NCI-H2227 (cell line): ENCODE measurements around the gene PRR23E.

Experiments used
- DNase-seq: peaks from one replicate; lab custom pipeline; 2025; ENCODE audit not compliant: unreplicated experiment; lab: John Stamatoyannopoulos, UW

Gene PRR23E

DNA sequence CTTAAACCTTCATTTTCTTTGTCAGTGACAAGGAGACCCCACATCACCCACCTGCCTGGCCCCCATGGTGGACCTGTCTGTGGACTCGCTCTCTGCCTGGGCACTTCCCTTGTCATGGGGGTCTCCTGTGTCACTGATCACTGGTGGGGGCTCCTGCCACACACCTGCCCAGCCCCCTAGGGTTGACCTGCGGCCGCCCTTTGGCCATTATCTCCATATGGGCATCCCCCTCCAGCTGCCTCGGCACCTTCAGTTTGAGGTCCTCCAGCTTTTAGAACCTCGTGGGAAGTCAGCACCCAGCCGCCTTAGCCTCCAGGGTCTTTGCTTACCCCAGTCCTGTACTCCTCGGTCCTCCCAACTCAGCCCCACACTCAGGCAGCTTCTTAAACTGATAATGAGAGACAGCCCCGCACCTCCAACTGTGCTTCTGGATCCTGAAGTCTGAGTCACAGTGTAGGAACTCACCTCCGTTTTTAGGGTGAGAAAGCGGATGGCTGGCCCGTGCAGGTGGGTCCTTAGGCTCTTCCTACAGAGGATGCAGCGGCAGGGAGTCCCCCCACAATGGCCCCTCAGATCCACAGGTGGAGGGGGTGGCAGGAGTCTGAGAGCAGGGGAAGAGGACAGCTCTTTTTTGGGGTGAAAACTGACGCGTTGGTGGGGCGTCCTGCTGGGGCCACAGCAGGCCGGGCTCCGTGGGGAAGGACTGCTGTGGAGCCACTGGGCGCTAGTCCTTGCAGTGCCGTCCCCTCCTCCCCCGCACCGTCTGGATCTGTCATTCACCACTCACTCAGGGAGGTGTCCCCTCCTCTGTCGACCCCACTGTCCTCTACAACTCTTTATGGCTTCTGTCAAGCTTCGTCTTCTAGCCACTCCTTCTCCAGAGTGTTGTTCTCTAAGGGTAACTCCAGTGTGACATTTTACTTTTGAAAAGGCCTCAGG lies 8.7 kb upstream of the PRR23E start:
- DNase-seq, result no peak

GRCh38 chr3:127184870-127185216 lies 8.1 kb upstream of the PRR23E start:
- no peak for DNase-seq

DNA sequence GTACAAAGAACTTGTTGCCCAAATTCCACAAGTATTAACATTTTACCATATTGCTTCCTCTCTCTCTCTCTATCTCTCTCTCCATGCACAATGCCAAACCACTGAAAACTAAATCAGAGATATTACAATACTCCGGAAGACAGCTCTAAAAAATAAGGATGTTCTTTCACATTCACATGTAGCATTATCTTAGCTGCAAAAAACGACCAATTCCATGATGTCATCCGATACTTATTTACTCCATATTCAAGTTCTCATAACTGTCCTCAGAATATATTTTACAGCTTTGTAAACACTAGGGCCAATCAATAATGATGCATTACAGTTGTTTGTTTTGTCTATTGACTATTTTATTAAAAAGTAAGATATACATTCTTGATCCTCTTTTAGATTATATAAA lies 7.7 kb upstream of the PRR23E start:
- DNase-seq, result no peak

GRCh38 chr3:127185962-127186674 lies 6.8 kb upstream of the PRR23E start:
- DNase-seq, result no peak

GRCh38 chr3:127187316-127187715 lies 5.6 kb upstream of the PRR23E start:
- DNase-seq, result no peak

DNA sequence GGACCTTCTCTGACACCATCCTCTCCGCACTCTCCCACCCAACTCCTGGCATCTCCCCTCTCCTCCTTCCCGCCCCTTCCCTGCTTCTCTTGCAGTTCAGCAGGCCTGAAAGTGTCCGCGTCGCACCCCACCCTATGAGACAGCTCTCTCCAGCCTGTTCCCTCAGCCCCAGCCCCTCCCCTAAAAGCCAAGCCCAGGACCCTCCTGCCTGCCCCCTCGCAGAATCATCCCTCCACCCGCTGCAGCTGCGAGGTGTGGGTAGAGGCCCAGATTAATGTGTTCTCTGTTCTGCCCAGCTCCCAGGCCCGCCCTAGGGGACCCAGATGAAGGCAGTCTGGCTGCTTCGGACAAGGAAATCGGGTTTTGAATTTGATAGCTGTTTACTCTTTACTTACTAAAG lies 410 bp downstream of the PRR23E start:
- no peak for DNase-seq

DNA sequence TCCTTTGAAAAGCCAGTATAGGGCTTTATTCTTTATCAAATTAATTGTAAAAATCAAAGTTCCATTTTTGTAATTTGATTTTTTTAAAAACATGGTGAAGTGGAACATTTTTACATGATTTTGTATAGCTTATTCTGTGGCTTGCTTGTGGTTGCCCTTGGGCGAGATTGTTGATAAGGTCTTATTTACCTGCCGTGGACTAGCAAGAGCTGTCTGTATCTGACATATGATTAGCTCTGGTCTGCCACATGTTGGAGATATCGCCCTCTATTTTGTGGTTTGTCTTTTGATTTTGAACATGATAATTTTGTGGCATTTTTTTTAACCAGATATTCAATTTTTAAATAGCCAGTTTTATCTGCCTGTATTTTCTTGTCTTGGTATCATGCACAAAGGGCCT lies 844 bp downstream of the PRR23E start:
- no peak for DNase-seq

DNA sequence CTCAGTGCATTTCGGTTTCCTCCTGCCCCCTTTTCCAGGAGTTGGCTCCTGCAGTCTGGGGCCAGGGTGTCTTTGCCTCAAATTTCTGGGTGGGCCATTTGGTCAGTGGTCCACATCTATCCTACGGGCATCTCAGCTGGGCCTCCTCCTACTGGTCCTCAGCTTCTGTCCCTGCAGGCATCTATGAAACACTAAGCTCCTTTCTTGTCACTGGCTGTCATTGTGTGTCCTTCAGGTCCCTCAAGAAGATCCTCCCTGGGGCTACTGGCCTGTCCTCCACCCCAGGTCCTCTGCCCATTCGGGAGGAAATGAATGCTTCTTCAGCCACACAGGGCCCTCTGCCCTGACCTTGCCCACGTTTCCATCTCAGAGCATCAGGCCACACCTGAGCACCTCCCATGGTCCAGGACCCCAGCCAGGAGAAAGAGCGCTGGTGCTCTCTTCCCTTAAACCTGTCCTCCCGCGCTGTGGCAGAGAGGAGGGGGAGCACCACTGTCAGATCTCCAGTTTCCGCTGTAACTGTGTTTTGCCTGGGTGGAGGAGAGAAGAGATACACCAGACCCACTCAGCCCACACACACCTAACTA lies 1.8 kb downstream of the PRR23E start:
- DNase-seq, result no peak

- no peak for DNase-seq
Observed at GRCh38 chr3:127195417-127195816, 2.5 kb downstream of the PRR23E start.

DNA sequence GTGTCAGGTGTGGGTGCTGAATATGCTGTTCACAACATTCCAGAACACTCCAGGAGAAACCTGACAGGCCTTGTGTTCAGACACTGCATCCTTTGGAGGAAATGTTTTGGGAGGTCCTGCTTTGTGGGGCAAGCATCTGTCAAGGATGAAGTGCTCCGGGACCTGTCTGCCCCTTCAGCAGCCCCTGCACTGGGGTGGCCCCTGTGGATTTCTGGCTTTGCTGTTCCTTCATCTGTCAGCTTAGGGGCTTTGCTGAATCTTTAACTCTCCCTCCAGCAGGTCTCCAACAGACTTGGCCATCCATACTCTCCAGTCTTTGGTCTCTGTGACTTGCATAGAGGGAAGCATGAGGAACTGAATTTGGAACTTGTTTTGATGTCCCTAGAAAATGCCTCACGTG lies 3.1 kb downstream of the PRR23E start:
- no peak for DNase-seq

- no peak for DNase-seq
Observed at GRCh38 chr3:127196466-127197299, 3.8 kb downstream of the PRR23E start.

- no peak for DNase-seq
Observed at GRCh38 chr3:127197300-127198189, 4.6 kb downstream of the PRR23E start.

DNA sequence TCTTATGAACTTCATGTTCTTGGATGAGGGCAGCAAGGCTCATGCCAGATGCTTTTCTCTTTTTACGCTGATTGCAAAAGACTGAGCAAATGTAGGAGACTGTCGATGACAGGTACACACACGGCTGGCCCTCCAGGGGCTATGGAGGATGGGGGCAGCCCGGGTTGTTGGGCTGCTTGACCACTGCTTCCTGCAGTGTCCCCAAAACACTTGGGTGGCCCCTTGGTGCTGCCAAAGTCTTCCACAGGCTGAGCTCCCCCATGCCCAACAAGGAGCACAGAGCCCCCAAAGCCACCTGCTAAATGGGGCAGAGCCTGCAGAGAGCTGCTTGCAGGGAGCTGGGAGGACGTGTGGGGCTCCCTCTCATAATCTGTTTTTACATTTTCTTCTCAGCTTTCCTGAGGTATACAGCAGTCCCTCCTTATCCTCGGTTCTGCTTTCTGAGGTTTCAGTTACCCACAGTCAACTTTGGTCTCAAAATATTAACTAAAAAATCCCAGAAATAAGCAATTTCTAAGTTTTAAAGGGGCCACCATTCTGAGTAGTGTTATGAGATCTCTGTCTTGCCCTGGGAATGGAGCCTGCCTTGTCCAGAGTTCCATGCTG lies 7.3 kb downstream of the PRR23E start:
- no peak for DNase-seq

DNA sequence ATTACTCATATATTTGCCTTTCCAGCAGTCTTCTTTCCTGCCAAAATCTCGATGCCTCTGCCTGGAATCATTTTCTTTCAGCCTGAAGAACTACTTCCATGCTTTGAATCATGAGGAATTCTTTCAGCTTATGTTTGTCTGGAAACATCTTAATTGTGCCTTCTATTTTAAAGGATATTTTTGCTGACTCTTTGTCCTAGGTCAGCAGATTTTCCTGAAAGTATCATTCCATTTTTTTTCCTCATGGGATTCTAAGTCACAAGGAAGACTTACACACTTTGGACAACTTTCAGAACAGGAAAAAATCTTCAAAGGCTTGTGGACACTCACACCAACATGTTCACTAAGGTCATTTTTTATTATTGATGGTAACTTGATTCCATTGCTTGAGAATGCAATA lies 10.1 kb downstream of the PRR23E start:
- DNase-seq, result no peak

- no peak for DNase-seq
Observed at GRCh38 chr3:127204841-127205582, 12.1 kb downstream of the PRR23E start.

GRCh38 chr3:127206154-127206553 lies 13.2 kb downstream of the PRR23E start:
- DNase-seq, result no peak

GRCh38 chr3:127206611-127207516 lies 13.9 kb downstream of the PRR23E start:
- no peak for DNase-seq
